Choroid plexus epithelial cell (primary cell): ENCODE results near the gene KCNQ1.

Experiments
- DNase-seq: peaks from one replicate; pipeline ENCODE4 v3.0.0-alpha.2; 2010; ENCODE audit warnings: low read depth
- H3K4me3 ChIP-seq: 2 replicates; pipeline ENCODE4 v1.5.1; 2011; ENCODE audit warnings: low read depth, mild to moderate bottlenecking, control low read depth, low read length, moderate library complexity
- CTCF ChIP-seq: conservative IDR thresholded peaks from 2 replicates; pipeline ENCODE4 v1.5.1; 2011; ENCODE audit warnings: low read depth, mild to moderate bottlenecking, control low read depth, inconsistent platforms, low read length, moderate library complexity

Gene KCNQ1

GRCh38 chr11:2889362-2890273, 444.8 kb downstream of the KCNQ1 start:
- no peak overlapping the region for H3K4me3 ChIP-seq
- no peak for TF ChIP-seq CTCF
- no peak for DNase-seq

GRCh38 chr11:2890466-2891294, 445.9 kb downstream of the KCNQ1 start:
- no peak for TF ChIP-seq CTCF
- H3K4me3 ChIP-seq = no peak overlapping the region
- DNase-seq = peak; percentile 67

- peak; percentile 11 for TF ChIP-seq CTCF
- H3K4me3 ChIP-seq = peak overlapping the region; percentile 56
- DNase-seq = peak; percentile 28
Measured at GRCh38 chr11:2891326-2892214, 446.8 kb downstream of the KCNQ1 start.

- peak; percentile 92 for TF ChIP-seq CTCF
- peak; percentile 53 for DNase-seq
Measured at GRCh38 chr11:2892215-2892966, 447.6 kb downstream of the KCNQ1 start.

GRCh38 chr11:2892967-2893528, 448.2 kb downstream of the KCNQ1 start:
- peak overlapping the region; percentile 56 for H3K4me3 ChIP-seq
- no peak for DNase-seq
- peak; percentile 48 for TF ChIP-seq CTCF

More at GRCh38 chr11:2892215-2892966, 447.6 kb downstream of the KCNQ1 start:
- H3K4me3 ChIP-seq = peak overlapping the region; percentile 56
